Panc1 (cell line): ENCODE measurements around the gene STAB1. TPM values are rescaled to one million over a fixed set of nuclear protein-coding genes. Genes with fewer than 3 reads are reported as not detected.

ENCODE experiments used
- ATAC-seq: fragments of 200-7000 bp; cut with Tn5 transposase; 2 replicates; pipeline ENCODE4 v1.9.1; 2020; ENCODE audit warnings: mild to moderate bottlenecking, moderate library complexity
- Bru-seq: library from RNA; stranded (reverse); fragments of 400-500 nt; gene quantifications from one replicate; lab custom pipeline; 2021; lab: Mats Ljungman, UMichigan
- BruChase-seq, 2 experiments: library from RNA; stranded (reverse); fragments of 400-500 nt; gene quantifications; one replicate each; lab custom pipeline; 2021; lab: Mats Ljungman, UMichigan
- BruUV-seq: library from RNA; stranded (reverse); fragments of 400-500 nt; replicated peaks from 2 replicates; lab custom pipeline; 2021; lab: Mats Ljungman, UMichigan
- CTCF ChIA-PET: fragments of 300-600 bp; sonication (Branson Sonifier 250); formaldehyde crosslinking; loops from one replicate; lab custom pipeline; 2022; ENCODE audit warnings: antibody characterized with exemption; lab: Charles Lee
- POLR2A ChIA-PET: fragments of 300-600 bp; sonication (Branson Sonifier 250); formaldehyde crosslinking; loops from one replicate; lab custom pipeline; 2022; ENCODE audit warnings: antibody characterized with exemption; lab: Charles Lee
- DNase-seq: peaks from one replicate; pipeline ENCODE4 v3.0.0-alpha.2; 2010; ENCODE audit warnings: low read depth, low spot score
- H3K27ac ChIP-seq: 2 replicates; pipeline ENCODE4 v1.5.1; 2011; ENCODE audit warnings: mild to moderate bottlenecking, low read length, inconsistent platforms
- H3K27me3 ChIP-seq: fragments of 200-500 bp; sonication (Bioruptor generic); 2 replicates; pipeline ENCODE4 v1.6.0; 2014; ENCODE audit warnings: low read length, inconsistent platforms; ENCODE audit not compliant: control insufficient read depth, insufficient read depth
- H3K36me3 ChIP-seq: fragments of 200-500 bp; sonication (Bioruptor generic); 2 replicates; pipeline ENCODE4 v1.5.1; 2014; ENCODE audit warnings: inconsistent platforms, mild to moderate bottlenecking, low read length, moderate library complexity; ENCODE audit not compliant: control insufficient read depth, insufficient read depth
- H3K4me1 ChIP-seq: 2 replicates; pipeline ENCODE4 v1.5.1; 2011; ENCODE audit warnings: inconsistent platforms, mild to moderate bottlenecking, low read length, moderate library complexity; ENCODE audit not compliant: control insufficient read depth, insufficient read depth
- H3K4me3 ChIP-seq, 2 experiments: 2 replicates each; pipeline ENCODE4 v1.5.1; 2011 to 2012; ENCODE audit warnings: low read depth in 2 of 2, low read length in 2 of 2, mild to moderate bottlenecking in 2 of 2, inconsistent platforms in 1 of 2, moderate library complexity in 1 of 2
- H3K9me3 ChIP-seq: fragments of 200-500 bp; sonication (Bioruptor generic); 2 replicates; pipeline ENCODE4 v1.5.1; 2014; ENCODE audit warnings: low read depth, mild to moderate bottlenecking, inconsistent platforms, low read length, moderate library complexity; ENCODE audit not compliant: control insufficient read depth, insufficient read depth
- CTCF ChIP-seq: fragments of 450-650 bp; IDR thresholded peaks from 2 replicates; pipeline ENCODE4 v1.5.1; 2017; ENCODE audit warnings: mild to moderate bottlenecking
- POLR2AphosphoS5 ChIP-seq: IDR thresholded peaks from 2 replicates; pipeline ENCODE4 v1.6.1; 2012; ENCODE audit warnings: mild to moderate bottlenecking, low read depth, low read length, moderate library complexity
- REST ChIP-seq, 2 experiments: IDR thresholded peaks; 2 replicates each; pipeline ENCODE4 v1.6.1; 2011 to 2012; ENCODE audit warnings: low read depth in 2 of 2, control low read depth in 1 of 2, low read length in 1 of 2, mild to moderate bottlenecking in 1 of 2, moderate library complexity in 1 of 2; ENCODE audit not compliant: insufficient read depth in 1 of 2
- SIN3A ChIP-seq: IDR thresholded peaks from 2 replicates; pipeline ENCODE4 v1.6.1; 2012; ENCODE audit warnings: low read depth, mild to moderate bottlenecking, low read length, moderate library complexity, borderline replicate concordance; ENCODE audit not compliant: insufficient read depth
- TCF7L2 ChIP-seq: IDR thresholded peaks from 2 replicates; pipeline ENCODE4 v1.6.1; 2011; ENCODE audit warnings: mild to moderate bottlenecking, low read depth, low read length, inconsistent platforms
- in situ Hi-C: cut with HindIII; loops from 2 replicates; pipeline ENCODE4 v1.10.0; 2016; ENCODE audit warnings: low sequenced_read_pairs, low pct_unique_long_range_greater_than_20kb
- intact Hi-C: fragments of 100-400 bp; cut with micrococcal nuclease; formaldehyde crosslinking; loops from one replicate; pipeline ENCODE4 v1.10.0; 2022; ENCODE audit not compliant: unreplicated experiment
- long read RNA-seq: library from polyadenylated mRNA; unstranded; transcript quantifications from one replicate; pipeline ENCODE4 v2.0.0, GENCODE V29; 2021; ENCODE audit not compliant: unreplicated experiment
- polyA plus RNA-seq: library from polyadenylated mRNA; unstranded; fragments of >200 nt; gene quantifications from one replicate; pipeline ENCODE4 v1.2.1, GENCODE V29; 2012; ENCODE audit warnings: missing spikeins; ENCODE audit not compliant: insufficient read length
- total RNA-seq: library from RNA; stranded (reverse); gene quantifications from one replicate; pipeline ENCODE4 v1.2.1, GENCODE V29; 2021; ENCODE audit not compliant: unreplicated experiment

STAB1 gene
- total RNA-seq: 0.39 TPM
- polyA plus RNA-seq: 0.17 TPM
- Bru-seq, nascent RNA: not detected
- not detected for BruChase-seq, experiment 1, labeled RNA remaining after a 2-hour chase
- BruChase-seq, experiment 2, labeled RNA remaining after a 6-hour chase: percentile 12 among the genes with signal in this experiment
- long read RNA-seq: 0 reads

- ATAC-seq: no peak
- Histone ChIP-seq H3K27me3 (no peaks in the 10 kb centered on the region), H3K4me1 (no peaks in the 10 kb centered on the region), H3K4me3 (no peak within 1 kb of the TSS), H3K9me3 (no peaks in the 10 kb centered on the region), H3K36me3 (no peaks in the 10 kb centered on the region), H3K27ac (no peak within 1 kb of the TSS)
- no TSS peak for BruUV-seq
- ChIA-PET CTCF (no interaction called here), POLR2A (no interaction called here)
- no peak for DNase-seq
- in situ Hi-C loops (no loop called here), intact Hi-C loops (no loop called here)
- TF ChIP-seq TCF7L2 (no peak), SIN3A (no peak)
Measured at GRCh38 chr3:52494886-52495495, at the start of gene STAB1. TSS of gene STAB1 (plus strand) at chr3:52495338. CDS start at chr3:52495414, 76 bp downstream.

- Histone ChIP-seq H3K27ac (no peak overlapping the region), H3K4me1 (peaks cover 12% of the 10 kb centered on the region), H3K4me3 (no peak overlapping the region), H3K36me3 (no peaks in the 10 kb centered on the region), H3K9me3 (no peaks in the 10 kb centered on the region), H3K27me3 (no peaks in the 10 kb centered on the region)
- TF ChIP-seq REST (IDR thresholded peaks at IDR 0.05; ENCODE audit: insufficient read depth in 1 of 2, low read depth in 2 of 2, low read length in 1 of 2): no peak
- TF ChIP-seq TCF7L2: no peak
- no peak for TF ChIP-seq CTCF
- TF ChIP-seq SIN3A: no peak
- TF ChIP-seq POLR2AphosphoS5: no peak
- no TSS peak for BruUV-seq
- in situ Hi-C loops: no loop called here
- intact Hi-C loops: loop anchor here (5.0 kb wide), 1 partner anchor 154 kb away; no protein-coding TSS in a partner anchor
- ATAC-seq: no peak
- POLR2A ChIA-PET: no interaction called here
- DNase-seq: no peak
- CTCF ChIA-PET: interaction anchor here (1.8 kb wide), 1 partner anchor 13 kb away, joined by 9 read pairs; no protein-coding TSS in a partner anchor
Measured at GRCh38 chr3:52446042-52446441, 49.1 kb upstream of the STAB1 start.
